Measurements from ENCODE around the gene PTPRO. TPM values are rescaled to one million over a fixed set of nuclear protein-coding genes. Genes with fewer than 3 reads are reported as not detected.
A peak's percentile ranks its signal among the peaks of the same experiment; 100 is the strongest.

PTPRO gene
- polyA plus RNA-seq, 1 of the 3 experiments (the other 2 are of a cell fraction): 1.4 TPM

GRCh38 chr12:15336768-15337553 is 14.7 kb downstream of the PTPRO start:
- H3K9me3 ChIP-seq: no peaks in the 10 kb centered on the region
- peak overlapping the region; percentile 3 to 73; a peak in 3 of 4 replicates for H3K27ac ChIP-seq (ENCODE audit: low read depth in 2 of 2, low read length in 1 of 2)
- no peaks in the 10 kb centered on the region for H3K36me3 ChIP-seq (replicated peaks in 1 of 2; ENCODE audit: control insufficient read depth in 1 of 2, insufficient read depth in 2 of 2, low read length in 1 of 2)
- no peaks in the 10 kb centered on the region for H3K79me2 ChIP-seq (ENCODE audit: insufficient read depth)
- H4K20me1 ChIP-seq (ENCODE audit: insufficient read depth): no peaks in the 10 kb centered on the region
- DNase-seq: no peak
- H3K9ac ChIP-seq: 0 out of 2 replicates have a peak overlapping the region, but pooled peaks have one; percentile 0
- 22% methylated on average over 9 of the region's 9 CpGs for WGBS (ENCODE audit: low lambda C conversion rate)
- H3K4me3 ChIP-seq (ENCODE audit: low read depth in 2 of 2, low read length in 1 of 2): peak overlapping the region; percentile 8 to 14; a peak in 2 of 4 replicates
- CTCF ChIA-PET: no interaction called here
- H3K4me2 ChIP-seq: peak overlapping the region; percentile 53; the same call in 1 of the 2 replicates
- H3K27me3 ChIP-seq (ENCODE audit: insufficient read depth): no peaks in the 10 kb centered on the region
- peak overlapping the region; percentile 9; the same call in 1 of the 2 replicates for H2AFZ ChIP-seq (ENCODE audit: low read depth)
- H3K9me2 ChIP-seq: no peaks in the 10 kb centered on the region
- peaks cover 19% of the 10 kb centered on the region for H3F3A ChIP-seq (replicated peaks; ENCODE audit: insufficient read depth)
- H3K4me1 ChIP-seq (ENCODE audit: control insufficient read depth in 1 of 2, insufficient read depth in 2 of 2, low read depth in 1 of 2, low read length in 1 of 2): peaks cover 0 to 6% of the 10 kb centered on the region in 2 experiments; a peak in 1 of 4 replicates
- POLR2A ChIA-PET: no interaction called here
- no peak for TF ChIP-seq RXRA (IDR thresholded peaks at IDR 0.05; ENCODE audit: borderline replicate concordance, low read depth)
- TF ChIP-seq ZBTB33 (IDR thresholded peaks at IDR 0.05; ENCODE audit: borderline replicate concordance, low read depth): no peak
- TF ChIP-seq EZH2phosphoT487 (IDR thresholded peaks at IDR 0.05; ENCODE audit: borderline replicate concordance, low read depth): no peak
- no peak for TF ChIP-seq IRF3 (IDR thresholded peaks at IDR 0.05; ENCODE audit: low read depth, low read length)
- peak; percentile 93 for TF ChIP-seq JUND (IDR thresholded peaks at IDR 0.05)
- peak in 1 of 2 experiments; percentile 73; a peak in 2 of 4 replicates for TF ChIP-seq EP300 (IDR thresholded peaks at IDR 0.05; ENCODE audit: borderline replicate concordance in 1 of 2, low read depth in 1 of 2, low read length in 1 of 2)
- no peak for TF ChIP-seq MXI1 (IDR thresholded peaks at IDR 0.05; ENCODE audit: low read depth, low read length)
- no peak for TF ChIP-seq NRF1 (IDR thresholded peaks at IDR 0.05; ENCODE audit: low read depth, low read length)
- no peak for TF ChIP-seq CHD2 (IDR thresholded peaks at IDR 0.05; ENCODE audit: low read length, partially characterized antibody)
- no peak for TF ChIP-seq USF2 (IDR thresholded peaks at IDR 0.05; ENCODE audit: borderline replicate concordance, low read depth, low read length)
- TF ChIP-seq TCF12 (IDR thresholded peaks at IDR 0.05): peak; percentile 67
- no peak for TF ChIP-seq RAD21 (IDR thresholded peaks at IDR 0.05; ENCODE audit: low read length)
- TF ChIP-seq FOSL2 (IDR thresholded peaks at IDR 0.05; ENCODE audit: borderline replicate concordance, low read depth): peak; percentile 91
- no peak for TF ChIP-seq TAF1 (IDR thresholded peaks at IDR 0.05; ENCODE audit: borderline replicate concordance, low read depth, low read length)
- TF ChIP-seq TEAD4 (IDR thresholded peaks at IDR 0.05; ENCODE audit: borderline replicate concordance, insufficient read depth): peak; percentile 74
- TF ChIP-seq SMC3 (IDR thresholded peaks at IDR 0.05; ENCODE audit: low read depth, low read length): no peak
- TF ChIP-seq SIN3A (IDR thresholded peaks at IDR 0.05; ENCODE audit: borderline replicate concordance, low read depth, low read length): no peak
- no peak for TF ChIP-seq GATA2 (CRISPR knock-in tag; IDR thresholded peaks at IDR 0.05)
- TF ChIP-seq GABPA (IDR thresholded peaks at IDR 0.05; ENCODE audit: low read depth): no peak
- no peak for TF ChIP-seq RCOR1 (IDR thresholded peaks at IDR 0.05; ENCODE audit: low read length)
- TF ChIP-seq ELF1 (IDR thresholded peaks at IDR 0.05): no peak
- TF ChIP-seq RFX5 (IDR thresholded peaks at IDR 0.05; ENCODE audit: low read length): no peak
- TF ChIP-seq MAX (IDR thresholded peaks at IDR 0.05; ENCODE audit: low read depth): no peak
- no peak for TF ChIP-seq REST (IDR thresholded peaks at IDR 0.05; ENCODE audit: low read depth, low read length)
- no peak for TF ChIP-seq FOXM1 (IDR thresholded peaks at IDR 0.05; ENCODE audit: low read depth)
- peak; percentile 17; the same call in 1 of the 2 replicates for TF ChIP-seq POLR2AphosphoS5 (IDR thresholded peaks at IDR 0.05; ENCODE audit: low read depth, low read length)

Data from SK-N-SH (cell line).